ENCODE data around the gene ZNG1A.
"Not testable (repeated sequence)": the region's sequence is repeated elsewhere in the genome, so short reads cannot be mapped to it uniquely, and the experiment has no call there.

ZNG1A gene

GRCh38 chr9:93909-94308 lies 84.9 kb downstream of the ZNG1A start:
- DNase-seq = not testable (repeated sequence)

- not testable (repeated sequence) for DNase-seq
Measured at GRCh38 chr9:90851-91250, 88.0 kb downstream of the ZNG1A start.

- DNase-seq = not testable (repeated sequence)
Measured at GRCh38 chr9:88396-89037, 90.3 kb downstream of the ZNG1A start.

- DNase-seq = not testable (repeated sequence)
Measured at GRCh38 chr9:87860-88259, 91.0 kb downstream of the ZNG1A start.

- DNase-seq = not testable (repeated sequence)
Measured at GRCh38 chr9:87105-87504, 91.8 kb downstream of the ZNG1A start.

DNA sequence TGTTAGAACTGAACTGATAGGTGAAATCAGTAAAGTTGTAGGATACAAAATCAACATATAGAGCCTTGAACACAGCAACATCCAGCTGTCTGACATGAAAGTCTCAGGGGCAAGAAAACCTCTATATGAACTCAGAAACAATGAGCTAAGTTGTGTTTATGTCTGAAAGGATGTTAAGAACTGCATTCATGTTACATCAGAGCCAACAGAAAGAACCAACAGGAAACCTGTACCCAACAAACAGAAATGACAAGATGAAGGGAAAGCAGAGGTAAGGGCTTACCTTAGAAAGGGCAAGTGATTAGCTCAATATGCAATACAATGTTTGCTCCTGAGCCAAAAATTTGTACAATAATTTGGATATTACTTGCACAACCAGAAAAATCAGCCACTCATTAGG lies 92.2 kb downstream of the ZNG1A start:
- not testable (repeated sequence) for DNase-seq

DNA sequence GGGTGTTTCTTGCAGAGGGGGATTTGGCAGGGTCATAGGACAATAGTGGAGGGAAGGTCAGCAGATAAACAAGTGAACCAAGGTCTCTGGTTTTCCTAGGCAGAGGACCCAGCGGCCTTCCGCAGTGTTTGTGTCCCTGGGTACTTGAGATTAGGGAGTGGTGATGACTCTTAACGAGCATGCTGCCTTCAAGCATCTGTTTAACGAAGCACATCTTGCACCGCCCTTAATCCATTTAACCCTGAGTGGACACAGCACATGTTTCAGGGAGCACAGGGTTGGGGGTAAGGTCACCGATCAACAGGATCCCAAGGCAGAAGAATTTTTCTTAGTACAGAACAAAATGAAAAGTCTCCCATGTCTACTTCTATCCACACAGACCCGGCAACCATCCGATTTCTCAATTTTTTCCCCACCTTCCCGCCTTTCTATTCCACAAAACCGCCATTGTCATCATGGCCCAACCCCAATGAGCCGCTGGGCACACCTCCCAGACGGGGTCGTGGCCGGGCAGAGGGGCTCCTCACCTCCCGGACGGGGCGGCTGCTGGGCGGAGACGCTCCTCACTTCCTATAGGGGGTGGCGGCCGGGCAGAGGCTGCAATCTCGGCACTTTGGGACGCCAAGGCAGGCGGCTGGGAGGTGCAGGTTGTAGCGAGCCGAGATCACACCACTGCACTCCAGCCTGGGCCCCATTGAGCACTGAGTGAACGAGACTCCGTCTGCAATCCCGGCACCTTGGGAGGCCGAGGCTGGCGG lies 95.7 kb downstream of the ZNG1A start:
- not testable (repeated sequence) for DNase-seq

GRCh38 chr9:78333-78732 lies 100.5 kb downstream of the ZNG1A start:
- not testable (repeated sequence) for DNase-seq

GRCh38 chr9:76389-76788 lies 102.5 kb downstream of the ZNG1A start:
- not testable (repeated sequence) for DNase-seq

DNA sequence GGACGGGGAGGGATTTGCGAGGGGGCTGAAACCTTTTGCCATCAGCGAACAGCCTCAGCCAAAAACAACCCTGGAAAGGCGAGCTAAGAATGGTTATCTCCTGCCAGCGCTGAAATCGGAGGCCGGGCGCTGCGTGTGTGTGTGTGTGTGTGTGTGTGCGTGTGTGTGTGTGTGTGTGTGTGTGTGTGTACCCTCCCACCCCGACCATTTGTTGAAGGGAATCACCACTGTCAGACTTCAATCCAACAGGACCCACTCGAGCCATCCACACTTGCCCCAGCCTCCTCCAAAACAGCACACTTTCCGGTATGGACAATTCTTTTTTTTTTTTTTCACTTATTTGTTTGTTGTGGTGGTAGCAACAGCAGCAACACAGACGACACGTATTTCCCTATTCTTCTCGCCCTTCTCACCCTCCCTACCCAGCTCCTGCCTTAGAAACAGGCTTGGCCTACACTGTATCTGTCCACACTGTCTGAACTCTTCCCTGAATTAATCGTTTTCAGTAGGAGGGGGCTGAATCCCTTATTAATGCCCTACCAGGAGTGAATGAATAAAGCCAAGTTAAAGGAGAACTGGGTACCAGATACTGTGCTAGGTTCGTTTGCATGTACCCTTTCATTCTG lies 104.8 kb downstream of the ZNG1A start:
- not testable (repeated sequence) for DNase-seq

DNA sequence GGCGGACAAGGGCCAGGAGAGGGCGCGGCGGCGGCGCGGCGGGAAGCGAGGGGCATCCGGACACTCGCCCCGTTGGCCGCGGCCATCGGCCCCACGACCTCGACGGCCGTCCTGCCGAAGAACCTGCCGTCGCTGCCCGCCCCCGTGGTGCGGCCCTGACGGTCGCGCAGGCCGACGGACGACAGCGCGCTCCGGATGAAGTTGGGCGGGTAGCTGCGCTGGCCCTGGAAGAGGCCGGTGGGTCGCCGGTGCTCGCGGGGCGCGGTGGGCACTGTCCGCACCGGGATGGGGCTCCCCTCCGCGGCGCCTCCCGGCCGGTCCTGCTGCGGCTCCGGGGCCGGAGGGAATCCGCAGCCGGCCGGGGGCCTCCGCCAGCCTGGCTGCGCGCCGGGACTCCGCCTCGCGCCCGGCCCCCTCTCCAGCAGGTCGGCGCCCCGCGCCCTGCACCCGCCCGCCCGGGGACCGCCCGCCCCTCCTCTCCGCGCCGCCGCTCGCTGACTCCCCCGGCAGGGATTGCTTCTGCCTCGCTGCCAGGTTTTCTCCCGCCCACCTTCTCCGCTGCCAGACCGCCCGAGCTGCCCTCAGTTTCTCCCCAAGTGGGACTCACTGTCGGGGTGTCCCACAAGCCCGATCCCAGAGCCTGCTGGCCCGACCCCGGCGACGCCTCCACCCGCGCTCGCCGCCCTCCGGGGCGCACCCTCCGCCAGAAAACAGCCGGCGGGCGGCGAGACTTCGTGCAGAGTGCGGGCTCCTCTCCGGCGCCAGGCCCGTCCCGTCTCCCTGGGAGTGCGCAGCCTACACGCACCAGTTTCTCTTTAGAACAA lies 105.6 kb downstream of the ZNG1A start:
- DNase-seq = not testable (repeated sequence)
